Mucosa of stomach (tissue), 1 donor: ENCODE measurements around the gene OR6C2.

ENCODE experiments used
- H3K27me3 ChIP-seq: one replicate; pipeline ENCODE4 v1.7.0; 2013; ENCODE audit warnings: mild to moderate bottlenecking, low read length; ENCODE audit not compliant: control insufficient read depth, insufficient read depth
- H3K36me3 ChIP-seq: one replicate; pipeline ENCODE4 v1.7.0; 2013; ENCODE audit warnings: low read length; ENCODE audit not compliant: control insufficient read depth, insufficient read depth
- H3K4me1 ChIP-seq: one replicate; pipeline ENCODE4 v1.7.0; 2013; ENCODE audit warnings: mild to moderate bottlenecking, low read length; ENCODE audit not compliant: control insufficient read depth, insufficient read depth
- H3K4me3 ChIP-seq: one replicate; pipeline ENCODE4 v1.7.0; 2013; ENCODE audit warnings: low read length
- H3K9ac ChIP-seq: one replicate; pipeline ENCODE4 v1.7.0; 2013; ENCODE audit warnings: mild to moderate bottlenecking, low read length, moderate library complexity
- H3K9me3 ChIP-seq: one replicate; pipeline ENCODE4 v1.7.0; 2013; ENCODE audit warnings: mild to moderate bottlenecking, low read length, moderate library complexity; ENCODE audit not compliant: control insufficient read depth
- donor health status: Pancreatic carcinoma.

OR6C2 gene

GRCh38 chr12:55492078-55492477 is 48.2 kb downstream of the OR6C2 start, which contains the start of gene OR6C68:
TSS of gene OR6C68 (plus strand) at chr12:55492378. CDS start at chr12:55492378, 0 bp downstream.
- no peaks in the 10 kb centered on the region for H3K4me1 ChIP-seq
- H3K9me3 ChIP-seq, result no peaks in the 10 kb centered on the region
- no peak within 1 kb of the TSS for H3K4me3 ChIP-seq
- no peaks in the 10 kb centered on the region for H3K27me3 ChIP-seq
- H3K36me3 ChIP-seq, result no peaks in the 10 kb centered on the region
- no peak within 1 kb of the TSS for H3K9ac ChIP-seq

DNA sequence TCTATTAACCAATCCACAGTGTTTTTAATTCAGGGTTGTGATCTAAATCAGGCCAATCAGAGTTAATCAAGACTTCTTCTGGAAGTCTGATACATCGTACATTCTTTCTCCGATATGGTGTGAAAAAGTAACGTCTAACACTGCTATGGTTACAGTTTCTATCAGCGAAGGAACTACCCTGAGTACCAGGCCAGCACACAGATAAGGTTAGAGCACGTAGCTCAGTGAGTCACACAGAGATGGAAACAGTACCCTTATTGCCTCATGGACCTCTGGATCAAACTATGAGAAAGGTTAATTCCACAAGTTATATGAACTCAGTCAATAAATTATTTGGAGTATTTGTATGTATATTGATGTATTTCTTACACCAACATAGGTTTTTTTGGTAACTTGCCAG is 51.6 kb downstream of the OR6C2 start:
- Histone ChIP-seq H3K9me3 (no peaks in the 10 kb centered on the region), H3K36me3 (no peaks in the 10 kb centered on the region), H3K9ac (no peak overlapping the region), H3K4me3 (no peak overlapping the region), H3K27me3 (no peaks in the 10 kb centered on the region), H3K4me1 (peaks cover 8% of the 10 kb centered on the region)

DNA sequence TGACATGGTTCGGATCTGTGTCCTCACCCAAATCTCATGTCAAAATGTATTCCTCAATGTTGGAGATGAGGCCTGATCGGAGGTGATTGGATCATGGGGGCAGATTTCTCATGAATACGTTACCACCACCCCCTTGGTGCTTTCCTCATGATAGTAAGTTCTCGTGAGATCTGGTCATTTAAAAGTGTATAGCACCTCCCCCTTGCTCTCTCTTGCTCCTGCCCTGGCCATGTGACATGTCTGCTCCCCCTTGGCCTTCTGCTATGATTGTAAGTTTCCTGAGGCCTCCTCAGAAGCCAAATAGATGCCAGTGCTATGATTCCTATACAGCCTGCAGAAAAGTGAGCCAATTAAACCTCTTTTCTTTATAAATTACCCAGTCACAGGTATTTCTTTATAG is 55.4 kb downstream of the OR6C2 start:
- peaks cover 8% of the 10 kb centered on the region for H3K4me1 ChIP-seq
- H3K9me3 ChIP-seq, result no peaks in the 10 kb centered on the region

DNA sequence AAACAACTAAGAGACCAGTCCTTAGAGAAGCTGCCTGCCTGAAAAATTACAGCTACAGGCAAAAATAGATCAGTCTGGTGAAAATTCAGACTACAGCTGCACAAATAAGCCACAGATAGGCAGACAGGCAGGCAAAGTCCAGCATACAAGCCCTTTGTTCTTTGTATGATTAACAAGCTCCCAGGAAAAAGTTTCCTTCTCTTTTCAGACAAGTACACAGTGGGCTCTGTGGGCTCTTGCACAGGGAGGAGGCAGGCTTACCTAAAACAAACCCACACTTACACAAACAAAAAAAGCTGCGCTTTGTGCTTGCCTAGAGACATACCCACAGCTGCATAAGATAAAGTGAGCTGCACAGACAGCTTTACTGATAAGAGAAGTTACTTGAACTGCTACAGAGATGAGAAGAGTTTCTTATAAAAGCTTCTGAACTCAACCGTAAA is 56.0 kb downstream of the OR6C2 start:
- peaks cover 8% of the 10 kb centered on the region for H3K4me1 ChIP-seq
- no peaks in the 10 kb centered on the region for H3K27me3 ChIP-seq
- H3K9me3 ChIP-seq, result no peaks in the 10 kb centered on the region
- no peaks in the 10 kb centered on the region for H3K36me3 ChIP-seq
- H3K9ac ChIP-seq, result no peak overlapping the region
- no peak overlapping the region for H3K4me3 ChIP-seq

More for the DNA sequence above, 55.4 kb downstream of the OR6C2 start:
- Histone ChIP-seq H3K27me3 (no peaks in the 10 kb centered on the region), H3K9ac (no peak overlapping the region), H3K36me3 (no peaks in the 10 kb centered on the region), H3K4me3 (no peak overlapping the region)

GRCh38 chr12:55501601-55502000 is 57.7 kb downstream of the OR6C2 start:
- H3K4me3 ChIP-seq, result no peak overlapping the region

More at GRCh38 chr12:55501601-55502000, 57.7 kb downstream of the OR6C2 start:
- no peaks in the 10 kb centered on the region for H3K27me3 ChIP-seq
- no peak overlapping the region for H3K9ac ChIP-seq
- no peaks in the 10 kb centered on the region for H3K36me3 ChIP-seq
- no peaks in the 10 kb centered on the region for H3K9me3 ChIP-seq
- H3K4me1 ChIP-seq, result peaks cover 8% of the 10 kb centered on the region
